Activated CD4-positive, alpha-beta T cell treated with anti-CD3 and anti-CD28 coated beads for 4 hours (primary cell): Measurements from ENCODE around the gene GALNTL6.
"Not testable (repeated sequence)": the region's sequence is repeated elsewhere in the genome, so short reads cannot be mapped to it uniquely, and the experiment has no call there.

Experiments
- DNase-seq, 2 donors: peaks; one replicate each; pipeline ENCODE4 v3.0.0-alpha.2; 2020

GALNTL6 gene

DNA sequence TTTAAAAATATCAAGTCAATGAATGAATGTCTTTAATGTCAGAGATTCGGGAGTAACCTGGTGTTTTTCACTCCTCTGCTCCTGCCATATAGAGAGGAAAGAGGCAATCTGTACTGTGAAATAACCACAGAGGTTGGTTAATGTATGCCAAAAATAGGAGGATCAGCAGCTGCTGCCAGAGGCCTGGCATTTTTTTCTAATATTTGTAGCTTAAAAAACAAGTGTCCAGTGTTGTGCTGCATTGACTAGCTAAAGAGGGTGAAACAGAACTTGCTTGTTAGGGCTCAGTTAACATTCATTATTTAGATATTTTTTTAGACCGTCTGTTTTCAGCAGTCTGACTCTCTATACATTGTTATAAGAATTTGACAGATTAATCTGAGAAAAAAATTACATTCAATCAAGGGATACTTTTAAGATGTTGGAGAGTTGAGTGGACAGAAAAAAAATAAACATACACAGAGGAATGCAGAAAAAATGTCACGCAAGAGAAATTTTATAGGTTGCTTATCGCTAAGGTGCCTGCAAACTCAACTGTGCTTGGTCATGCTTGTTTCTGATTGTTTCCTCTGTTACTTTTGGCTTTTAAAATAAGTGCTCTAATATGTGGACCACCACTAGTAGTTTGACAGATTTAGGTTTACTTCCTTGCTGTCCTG is 963.1 kb downstream of the GALNTL6 start:
- DNase-seq: no peak

- no peak for DNase-seq
Measured at GRCh38 chr4:172777729-172778431, 964.7 kb downstream of the GALNTL6 start.

DNA sequence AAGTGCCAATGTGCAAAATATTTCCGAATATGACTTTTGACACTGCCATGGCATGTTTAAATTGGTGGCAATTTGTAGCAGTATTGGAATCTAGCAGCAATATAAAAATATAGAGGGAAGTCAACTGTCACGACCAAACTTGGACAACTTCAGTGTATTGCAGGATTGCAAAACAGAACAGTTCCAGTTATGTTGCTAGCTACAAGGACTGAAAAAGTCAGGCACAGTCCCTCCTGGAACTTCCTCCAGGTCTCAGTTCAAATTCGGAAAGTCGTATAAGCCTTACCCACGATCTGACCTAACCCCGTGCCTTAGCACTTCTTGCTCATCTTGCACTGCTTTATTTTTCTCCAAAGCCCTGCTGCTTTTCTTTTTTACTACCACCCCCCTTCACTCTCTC is 965.4 kb downstream of the GALNTL6 start:
- DNase-seq: no peak

GRCh38 chr4:172780566-172781081 is 967.4 kb downstream of the GALNTL6 start:
- no peak for DNase-seq

- no peak for DNase-seq
Measured at GRCh38 chr4:172785613-172786012, 972.4 kb downstream of the GALNTL6 start.

- DNase-seq: no peak
Measured at GRCh38 chr4:172786039-172786792, 973.0 kb downstream of the GALNTL6 start.

DNA sequence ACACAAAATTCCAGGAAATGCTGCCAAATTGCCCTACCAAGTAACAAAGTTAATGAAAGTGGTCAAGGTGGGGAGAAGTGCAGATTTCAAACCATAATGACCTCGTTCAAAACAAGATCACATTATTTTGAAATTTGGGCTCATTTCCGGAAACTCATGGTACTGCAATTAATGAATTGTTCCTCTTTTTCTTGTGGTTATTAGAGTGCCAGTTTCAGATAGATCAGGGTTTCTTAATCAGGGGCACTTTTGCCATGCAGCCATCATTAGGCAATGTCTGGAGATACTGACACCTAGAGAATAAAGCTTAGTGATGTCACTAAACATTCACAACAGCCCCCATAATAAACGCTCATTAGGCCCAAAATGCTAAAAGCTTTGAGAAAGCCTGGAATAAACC is 973.9 kb downstream of the GALNTL6 start:
- no peak for DNase-seq

DNA sequence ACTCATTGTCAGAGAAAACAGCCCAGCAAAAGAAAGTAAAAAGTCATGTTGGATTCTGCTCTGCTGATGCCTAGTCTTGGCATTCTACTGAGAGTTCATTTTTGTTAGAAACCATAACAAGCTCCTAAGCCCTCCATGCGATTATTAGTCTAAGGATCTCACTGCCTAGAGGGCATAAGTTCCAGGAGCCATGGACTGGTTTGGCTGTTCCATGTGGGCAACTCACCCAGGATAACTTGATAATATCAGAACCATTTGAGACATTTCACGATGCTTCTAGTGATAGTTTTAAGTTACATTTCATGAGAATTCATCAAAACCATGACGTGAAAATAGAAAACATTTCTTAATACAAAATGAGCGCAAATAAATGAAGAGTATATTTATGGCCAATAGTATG is 978.6 kb downstream of the GALNTL6 start:
- no peak for DNase-seq

DNA sequence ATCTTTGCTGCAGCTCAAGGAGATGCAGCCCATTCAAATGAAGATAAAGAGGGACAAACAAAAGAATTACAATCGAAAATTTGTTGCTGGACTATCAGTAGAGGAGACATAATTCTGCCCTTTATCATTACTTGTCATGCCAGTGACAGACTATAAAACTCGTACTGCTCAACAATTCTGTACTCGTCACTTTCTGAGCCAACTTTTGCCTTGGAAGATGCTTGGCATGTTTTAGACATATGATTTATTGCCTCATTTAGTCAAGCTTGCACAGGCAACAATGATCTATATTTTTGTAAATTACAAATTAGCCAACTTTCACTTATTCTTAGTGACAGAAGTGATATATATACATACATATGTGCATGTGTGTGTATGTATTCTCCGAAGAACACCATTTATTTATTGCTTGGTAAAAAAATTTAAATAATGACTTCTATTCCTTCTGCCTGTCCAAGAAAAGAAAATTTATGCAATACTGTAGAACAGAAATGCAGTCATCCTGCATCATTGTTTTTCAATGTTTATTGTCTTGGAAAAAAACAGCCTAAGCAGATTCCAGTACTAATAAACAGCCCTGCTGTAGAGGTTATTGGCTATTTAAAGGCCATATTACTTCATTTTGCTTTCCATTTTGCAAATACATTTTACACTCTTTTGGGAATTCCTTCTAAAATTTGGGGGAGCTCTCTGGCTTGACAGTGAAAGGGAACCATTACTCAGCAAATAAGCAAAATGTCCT is 980.5 kb downstream of the GALNTL6 start:
- no peak for DNase-seq

GRCh38 chr4:172794307-172794703 is 981.1 kb downstream of the GALNTL6 start:
- DNase-seq: no peak

DNA sequence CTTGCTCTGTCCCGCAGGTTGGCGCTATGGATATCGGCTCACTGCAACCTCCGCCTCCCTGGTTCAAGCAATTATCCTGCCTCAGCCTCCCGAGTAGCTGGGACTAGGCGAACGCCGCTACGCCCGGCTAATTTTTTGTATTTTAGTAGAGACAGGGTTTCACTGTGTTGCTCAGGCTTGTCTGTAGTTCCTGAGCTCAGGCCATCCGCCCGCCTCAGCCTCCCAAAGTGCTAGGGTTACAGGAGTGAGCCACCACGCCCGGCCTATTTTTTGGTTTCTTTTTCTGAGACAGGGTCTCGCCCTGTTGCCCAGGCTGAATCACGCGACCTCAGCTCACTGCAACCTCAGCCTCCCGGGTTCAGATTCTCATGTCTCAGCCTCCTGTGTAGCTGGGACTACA is 984.1 kb downstream of the GALNTL6 start:
- DNase-seq: not testable (repeated sequence)

GRCh38 chr4:172802032-172802431 is 988.8 kb downstream of the GALNTL6 start:
- no peak for DNase-seq

- no peak for DNase-seq
Measured at GRCh38 chr4:172806841-172807240, 993.6 kb downstream of the GALNTL6 start.

GRCh38 chr4:172808196-172808595 is 995.0 kb downstream of the GALNTL6 start:
- no peak for DNase-seq

GRCh38 chr4:172809319-172809718 is 996.1 kb downstream of the GALNTL6 start:
- DNase-seq: no peak

DNA sequence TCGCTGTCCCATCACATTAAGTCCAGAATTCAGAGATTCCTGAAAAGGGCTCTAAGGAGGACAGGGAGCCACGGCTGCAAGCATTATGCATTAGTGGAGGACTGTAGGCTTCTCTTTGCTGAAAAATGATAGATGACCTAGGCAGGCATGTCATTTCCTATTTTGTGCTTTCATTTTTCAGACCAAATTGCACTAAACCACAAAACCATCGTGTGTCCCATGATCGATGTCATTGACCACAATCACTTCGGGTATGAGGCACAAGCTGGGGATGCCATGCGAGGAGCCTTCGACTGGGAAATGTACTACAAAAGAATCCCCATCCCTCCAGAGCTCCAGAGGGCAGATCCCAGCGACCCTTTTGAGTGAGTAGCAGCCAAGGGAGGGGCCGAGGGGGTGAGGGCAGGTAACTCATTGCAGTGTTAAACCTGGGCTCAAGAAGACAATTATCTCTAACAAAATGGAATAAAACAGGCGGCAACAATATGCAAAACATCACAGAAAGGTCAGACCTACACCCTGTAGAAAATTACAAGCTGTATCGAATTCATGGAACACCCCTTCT is 1000.2 kb downstream of the GALNTL6 start:
- DNase-seq: no peak

DNA sequence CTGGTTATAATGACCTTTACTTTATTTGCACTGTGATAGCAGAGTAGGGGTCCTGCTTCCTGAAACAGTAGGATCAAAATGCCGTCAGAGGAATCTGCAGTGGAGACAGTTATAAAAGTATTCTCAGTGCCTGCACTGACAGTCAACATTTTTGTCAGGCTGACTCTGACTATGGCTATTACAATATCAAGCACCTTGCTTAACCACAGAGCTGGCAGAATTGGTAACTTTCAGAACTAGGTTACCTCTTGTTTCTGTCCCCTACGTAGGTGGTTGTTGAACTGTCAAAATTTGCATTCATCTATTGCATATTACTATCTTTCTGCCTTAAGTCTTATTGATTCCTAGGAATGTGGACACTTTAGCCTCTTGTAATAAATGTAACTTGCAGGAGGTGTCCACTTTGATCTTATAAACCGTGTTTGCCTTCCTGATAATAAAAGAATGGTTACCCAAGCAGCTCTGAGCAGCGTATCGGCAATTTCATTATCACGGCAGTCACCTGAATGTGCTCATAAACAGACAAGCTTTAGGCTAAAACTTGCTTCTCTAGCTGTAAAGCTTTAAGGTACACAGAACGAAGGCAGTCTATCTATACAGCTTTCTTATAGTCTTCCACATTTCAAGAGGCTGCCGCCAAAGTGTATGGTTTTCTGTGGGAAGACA is 1002.4 kb downstream of the GALNTL6 start:
- no peak for DNase-seq

- DNase-seq: no peak
Measured at GRCh38 chr4:172818901-172819300, 1005.7 kb downstream of the GALNTL6 start.

DNA sequence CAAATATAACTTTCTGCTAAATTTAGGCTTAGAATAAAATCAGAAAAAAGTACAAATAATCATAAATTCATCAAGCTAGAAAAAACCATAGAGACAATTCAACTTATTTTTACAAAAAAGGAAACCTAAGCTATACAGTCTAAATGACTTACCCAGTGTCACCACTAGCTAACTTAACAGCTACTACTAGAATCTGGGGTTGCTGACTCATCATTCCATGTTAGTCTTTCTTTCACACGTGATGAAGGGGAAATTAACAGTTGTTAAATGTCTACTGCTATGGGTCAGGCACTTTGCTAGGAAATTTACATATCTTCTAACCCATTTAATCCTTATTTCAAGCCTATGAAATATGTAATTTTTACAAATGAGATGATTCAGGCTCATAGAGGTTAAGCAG is 1006.1 kb downstream of the GALNTL6 start:
- DNase-seq: no peak

- DNase-seq: no peak
Measured at GRCh38 chr4:172822331-172822730, 1009.1 kb downstream of the GALNTL6 start.

GRCh38 chr4:172826346-172826745 is 1013.1 kb downstream of the GALNTL6 start:
- no peak for DNase-seq

DNA sequence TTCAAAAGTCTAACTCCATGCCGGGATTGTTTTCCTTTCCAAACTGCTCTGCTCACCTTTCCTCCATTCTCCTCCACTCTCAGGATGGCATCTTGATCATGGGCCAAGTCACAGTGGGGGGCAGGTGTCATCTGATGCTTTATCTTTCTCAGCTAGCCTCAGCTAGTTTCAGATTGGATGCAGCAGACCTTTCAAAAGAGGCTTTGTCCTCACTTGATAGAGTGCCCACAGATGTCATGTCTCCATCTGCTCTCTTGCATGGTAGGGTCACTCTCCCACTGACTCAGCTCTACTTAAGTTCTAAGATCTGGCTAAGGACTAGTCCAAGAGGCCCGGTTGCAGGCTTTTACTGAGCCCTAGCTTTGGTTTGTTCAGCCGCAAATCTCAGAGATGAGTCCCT is 1013.7 kb downstream of the GALNTL6 start:
- DNase-seq: no peak
